OCI-LY7 (cell line): ENCODE results near the gene TTC39A.

Source experiments
- CTCF ChIP-seq: fragments of 200-600 bp; sonication (generic); conservative IDR thresholded peaks from 2 replicates; pipeline ENCODE4 v1.5.1; 2014; ENCODE audit warnings: mild to moderate bottlenecking, antibody characterized with exemption, low read length, moderate library complexity, mixed read lengths
- EZH2phosphoT487 ChIP-seq: fragments of 200-600 bp; sonication (generic); IDR thresholded peaks from 2 replicates; pipeline ENCODE4 v1.6.1; 2018; ENCODE audit warnings: low read depth, borderline replicate concordance, mild to moderate bottlenecking, mixed run types, antibody characterized with exemption, low read length, moderate library complexity, mixed read lengths

GRCh38 chr1:51344276-51344601 is 13.9 kb upstream of the TTC39A start:
- no peak for TF ChIP-seq CTCF
- no peak for TF ChIP-seq EZH2phosphoT487
